HepG2 (cell line): ENCODE data around the gene TEX19. TPM values are rescaled to one million over a fixed set of nuclear protein-coding genes. Genes with fewer than 3 reads are reported as not detected.
A peak's percentile ranks its signal among the peaks of the same experiment; 100 is the strongest.

Experiments
- BCL6 ChIP-seq: IDR thresholded peaks from 2 replicates; pipeline ENCODE4 v1.6.1; 2016; ENCODE audit warnings: missing genetic modification reagents, missing compliant biosample characterization
- CBX1 ChIP-seq: IDR thresholded peaks from one replicate; pipeline ENCODE4 v1.6.1; 2016; ENCODE audit warnings: antibody characterized with exemption, low read depth
- CEBPZ ChIP-seq: IDR thresholded peaks from 2 replicates; pipeline ENCODE4 v1.6.1; 2012; ENCODE audit warnings: low read length, improper control_type of control experiment
- DNMT1 ChIP-seq: sonication (generic); formaldehyde crosslinking; IDR thresholded peaks from 2 replicates; pipeline ENCODE4 v1.5.1; 2020; ENCODE audit warnings: mild to moderate bottlenecking, missing genetic modification reagents
- FIP1L1 ChIP-seq: fragments of 200-400 bp; formaldehyde crosslinking; IDR thresholded peaks from 2 replicates; pipeline ENCODE4 v1.6.1; 2018; ENCODE audit warnings: low read depth, mild to moderate bottlenecking, low read length, moderate library complexity, borderline replicate concordance; ENCODE audit not compliant: insufficient read depth
- FOXK1 ChIP-seq: sonication (generic); formaldehyde crosslinking; IDR thresholded peaks from 2 replicates; pipeline ENCODE4 v1.4.0; 2020; ENCODE audit warnings: low read depth, missing genetic modification reagents, borderline replicate concordance
- IRX3 ChIP-seq: sonication (generic); formaldehyde crosslinking; IDR thresholded peaks from 2 replicates; pipeline ENCODE4 v1.8.1; 2023; ENCODE audit warnings: mild to moderate bottlenecking, low read depth, missing genetic modification reagents, borderline replicate concordance
- MIER3 ChIP-seq: IDR thresholded peaks from 2 replicates; pipeline ENCODE4 v1.6.1; 2016; ENCODE audit warnings: missing compliant biosample characterization, borderline replicate concordance
- NCOA2 ChIP-seq: sonication (generic); formaldehyde crosslinking; IDR thresholded peaks from 2 replicates; pipeline ENCODE4 v1.8.0; 2022; ENCODE audit warnings: inconsistent platforms
- NRL ChIP-seq: sonication (generic); formaldehyde crosslinking; IDR thresholded peaks from 2 replicates; pipeline ENCODE4 v1.5.0; 2020; ENCODE audit warnings: missing genetic modification reagents, mild to moderate bottlenecking, moderate library complexity, borderline replicate concordance
- PHF20 ChIP-seq: sonication (generic); formaldehyde crosslinking; IDR thresholded peaks from 2 replicates; pipeline ENCODE4 v1.5.0; 2020; ENCODE audit warnings: mild to moderate bottlenecking, missing genetic modification reagents
- PPARG ChIP-seq: conservative IDR thresholded peaks from 2 replicates; pipeline ENCODE4 v1.6.1; 2016; ENCODE audit warnings: missing biosample characterization, missing genetic modification reagents
- RBFOX2 ChIP-seq: fragments of 200-400 bp; formaldehyde crosslinking; IDR thresholded peaks from 2 replicates; pipeline ENCODE4 v1.6.1; 2017; ENCODE audit warnings: low read depth, mild to moderate bottlenecking, low read length
- REL ChIP-seq: sonication (generic); formaldehyde crosslinking; conservative IDR thresholded peaks from 2 replicates; pipeline ENCODE4 v1.8.0; 2022; ENCODE audit warnings: mild to moderate bottlenecking, missing genetic modification reagents, moderate library complexity
- SOX13 ChIP-seq, 3 experiments: fragments of 450-650 bp in 1 of 3; sonication (generic) in 1 of 3; formaldehyde crosslinking in 1 of 3; IDR thresholded peaks in 2 of 3; conservative IDR thresholded peaks in 1 of 3; 2 replicates each; pipeline versions ENCODE4 v1.5.0 to v1.6.1; 2016 to 2020; ENCODE audit warnings: antibody characterized with exemption in 1 of 3, mild to moderate bottlenecking in 1 of 3, missing compliant biosample characterization in 1 of 3, missing genetic modification reagents in 1 of 3, moderate library complexity in 1 of 3
- SP2 ChIP-seq: sonication (generic); formaldehyde crosslinking; IDR thresholded peaks from 2 replicates; pipeline ENCODE4 v1.5.1; 2020; ENCODE audit warnings: mild to moderate bottlenecking, missing genetic modification reagents
- TP53 ChIP-seq: sonication (generic); formaldehyde crosslinking; conservative IDR thresholded peaks from 2 replicates; pipeline ENCODE4 v1.4.0; 2020; ENCODE audit warnings: missing genetic modification reagents
- ZNF224 ChIP-seq: sonication (generic); formaldehyde crosslinking; IDR thresholded peaks from 2 replicates; pipeline ENCODE4 v1.5.0; 2020; ENCODE audit warnings: mild to moderate bottlenecking, missing genetic modification reagents
- ZNF274 ChIP-seq: sonication (generic); formaldehyde crosslinking; IDR thresholded peaks from 2 replicates; pipeline ENCODE4 v1.5.1; 2020; ENCODE audit warnings: mild to moderate bottlenecking, missing genetic modification reagents
- ZNF337 ChIP-seq: sonication (generic); formaldehyde crosslinking; IDR thresholded peaks from 2 replicates; pipeline ENCODE4 v1.5.1; 2020; ENCODE audit warnings: missing genetic modification reagents, low read depth, mild to moderate bottlenecking, borderline replicate concordance
- ZNF34 ChIP-seq: sonication (generic); formaldehyde crosslinking; IDR thresholded peaks from 2 replicates; pipeline ENCODE4 v1.4.0; 2020; ENCODE audit warnings: mild to moderate bottlenecking, missing genetic modification reagents, borderline replicate concordance
- ZNF432 ChIP-seq: sonication (generic); formaldehyde crosslinking; IDR thresholded peaks from 2 replicates; pipeline ENCODE4 v1.5.0; 2020; ENCODE audit warnings: missing genetic modification reagents, mild to moderate bottlenecking, borderline replicate concordance
- ZNF614 ChIP-seq: IDR thresholded peaks from 2 replicates; pipeline ENCODE4 v1.6.1; 2018; ENCODE audit warnings: missing biosample characterization, missing genetic modification reagents, inconsistent platforms, borderline replicate concordance
- ZNF616 ChIP-seq: sonication (generic); formaldehyde crosslinking; IDR thresholded peaks from 2 replicates; pipeline ENCODE4 v1.5.0; 2020; ENCODE audit warnings: low read depth, mild to moderate bottlenecking, missing genetic modification reagents
- polyA plus RNA-seq, 8 experiments: library from polyadenylated mRNA; depleted of rRNA in 3 of 8; stranded (reverse) in 7 of 8; unstranded in 1 of 8; fragments of >200 nt; fragmentation: Illumina TruSeq in 4 of 8; extraction: Trizol in 4 of 8; gene quantifications; 2 replicates each; pipeline versions ENCODE4 v1.2.1 to v1.2.3, GENCODE V29; 2011 to 2016; ENCODE audit warnings: low read depth in 4 of 8, missing spikeins in 1 of 8, mixed read lengths in 1 of 8; ENCODE audit not compliant: insufficient read depth in 1 of 8
- total RNA-seq, 5 experiments: library from RNA; depleted of rRNA; stranded (reverse); fragments of >200 nt; fragmentation: Illumina TruSeq; extraction: Trizol; gene quantifications; 2 replicates each; pipeline ENCODE4 v1.2.3, GENCODE V29; 2016; ENCODE audit warnings: low read depth in 1 of 5
- TF ChIP-seq, protein P1 (sequence below): sonication (generic); formaldehyde crosslinking; IDR thresholded peaks from 2 replicates; pipeline ENCODE4 v1.4.0; 2020; ENCODE audit warnings: low read depth, mild to moderate bottlenecking, missing genetic modification reagents

Gene TEX19
- total and polyA plus RNA-seq, 2 of the 13 experiments (the other 11 are each of a cell fraction or from before 2014, with no cell fraction given) = 1.3 to 6.0 TPM

DNA sequence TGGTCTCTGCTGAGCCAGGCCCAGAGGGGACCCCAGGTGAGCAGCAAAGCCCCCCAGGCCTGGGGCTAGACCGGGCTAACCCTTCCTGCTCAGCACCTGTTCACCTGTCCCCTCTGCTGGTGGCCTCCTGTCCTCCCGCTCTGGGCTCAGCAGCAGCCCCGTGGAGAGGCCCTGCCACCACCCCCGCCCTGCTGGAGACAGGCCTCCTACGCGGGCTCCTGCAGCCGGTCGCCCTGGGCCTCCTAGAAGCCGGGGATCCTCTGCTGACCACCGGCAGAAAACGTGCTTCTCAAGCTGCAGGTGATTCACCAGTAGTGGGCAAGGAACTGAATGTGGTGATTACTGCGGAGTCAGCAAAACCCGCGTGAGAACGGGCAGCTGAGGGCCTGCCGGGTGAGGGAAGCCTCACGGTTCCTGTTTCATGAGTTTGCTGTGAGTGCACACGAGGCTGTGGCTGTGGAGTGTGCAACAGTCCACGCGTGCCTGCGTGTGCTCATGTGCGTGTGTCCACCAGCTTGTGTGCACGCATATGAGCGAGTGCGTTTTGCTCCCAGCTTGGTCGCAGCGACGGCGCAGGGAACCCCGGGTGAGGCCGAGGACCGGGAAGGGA lies 26.3 kb upstream of the TEX19 start (continued):
- no peak for TF ChIP-seq IRX3 (CRISPR knock-in tag)
- TF ChIP-seq FIP1L1 = no peak
- no peak for TF ChIP-seq PPARG (CRISPR knock-in tag)
- TF ChIP-seq CEBPZ = no peak
- TF ChIP-seq ZNF274 (CRISPR knock-in tag) = no peak
- TF ChIP-seq RBFOX2 = peak; percentile 34; the same call in 1 of the 2 replicates
- TF ChIP-seq ZNF614 (CRISPR knock-in tag) = no peak
- no peak for TF ChIP-seq BCL6 (CRISPR knock-in tag)
- 0 out of 2 replicates have a peak, but pooled peaks have one; percentile 38 for TF ChIP-seq SP2
- TF ChIP-seq CBX1 = no peak
- no peak for TF ChIP-seq ZNF34 (CRISPR knock-in tag)
- no peak for TF ChIP-seq MIER3
- TF ChIP-seq ZNF616 (CRISPR knock-in tag) = no peak
- no peak for TF ChIP-seq ZNF224 (CRISPR knock-in tag)
- no peak for TF ChIP-seq REL (CRISPR knock-in tag)
- no peak for TF ChIP-seq NCOA2 (CRISPR knock-in tag)
- no peak for TF ChIP-seq TP53 (CRISPR knock-in tag)
- no peak for TF ChIP-seq DNMT1
- no peak for TF ChIP-seq ZNF337 (CRISPR knock-in tag)
- TF ChIP-seq FOXK1 (CRISPR knock-in tag) = no peak
- 0 out of 2 replicates have a peak, but pooled peaks have one; percentile 54 for TF ChIP-seq NRL (CRISPR knock-in tag)
- no peak for TF ChIP-seq ZNF432
- TF ChIP-seq, protein P1, sequence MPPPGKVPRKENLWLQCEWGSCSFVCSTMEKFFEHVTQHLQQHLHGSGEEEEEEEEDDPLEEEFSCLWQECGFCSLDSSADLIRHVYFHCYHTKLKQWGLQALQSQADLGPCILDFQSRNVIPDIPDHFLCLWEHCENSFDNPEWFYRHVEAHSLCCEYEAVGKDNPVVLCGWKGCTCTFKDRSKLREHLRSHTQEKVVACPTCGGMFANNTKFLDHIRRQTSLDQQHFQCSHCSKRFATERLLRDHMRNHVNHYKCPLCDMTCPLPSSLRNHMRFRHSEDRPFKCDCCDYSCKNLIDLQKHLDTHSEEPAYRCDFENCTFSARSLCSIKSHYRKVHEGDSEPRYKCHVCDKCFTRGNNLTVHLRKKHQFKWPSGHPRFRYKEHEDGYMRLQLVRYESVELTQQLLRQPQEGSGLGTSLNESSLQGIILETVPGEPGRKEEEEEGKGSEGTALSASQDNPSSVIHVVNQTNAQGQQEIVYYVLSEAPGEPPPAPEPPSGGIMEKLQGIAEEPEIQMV = no peak
- TF ChIP-seq PHF20 (CRISPR knock-in tag) = no peak
- TF ChIP-seq SOX13 (IDR thresholded peaks at IDR 0.05) = no peak
- no peak for TF ChIP-seq SOX13 (CRISPR knock-in tag; conservative IDR thresholded peaks at IDR 0.05 in 1 of 2, IDR thresholded peaks at IDR 0.05 in 1 of 2)
